Karpas-422 (cell line): ENCODE measurements around the gene DAW1. TPM values are rescaled to one million over a fixed set of nuclear protein-coding genes. Genes with fewer than 3 reads are reported as not detected.
"Not testable (repeated sequence)": the region's sequence is repeated elsewhere in the genome, so short reads cannot be mapped to it uniquely, and the experiment has no call there.

Source experiments
- DNase-seq: peaks from one replicate; pipeline ENCODE4 v3.0.0-alpha.2; 2015
- H2AFZ ChIP-seq: fragments of 200-600 bp; sonication (generic); 2 replicates; pipeline ENCODE4 v1.6.1; 2014; ENCODE audit warnings: antibody characterized with exemption, low read length, mixed read lengths
- H3K27ac ChIP-seq: fragments of 200-600 bp; sonication (generic); 2 replicates; pipeline ENCODE4 v1.5.1; 2014; ENCODE audit warnings: mild to moderate bottlenecking, low read length, moderate library complexity
- H3K27me3 ChIP-seq: fragments of 200-600 bp; sonication (generic); 2 replicates; pipeline ENCODE4 v1.6.1; 2014; ENCODE audit warnings: low read length, mixed read lengths
- H3K36me3 ChIP-seq: fragments of 200-600 bp; sonication (generic); 2 replicates; pipeline ENCODE4 v1.6.1; 2014; ENCODE audit warnings: low read length, mixed read lengths; ENCODE audit not compliant: insufficient read depth
- H3K4me1 ChIP-seq: fragments of 200-600 bp; sonication (generic); 2 replicates; pipeline ENCODE4 v1.6.1; 2014; ENCODE audit warnings: mild to moderate bottlenecking, low read length, mixed read lengths
- H3K4me2 ChIP-seq: fragments of 200-600 bp; sonication (generic); 2 replicates; pipeline ENCODE4 v1.6.1; 2014; ENCODE audit warnings: low read length, low read depth, mild to moderate bottlenecking; ENCODE audit not compliant: poor library complexity, severe bottlenecking
- H3K4me3 ChIP-seq: fragments of 200-600 bp; sonication (generic); 2 replicates; pipeline ENCODE4 v1.5.1; 2014; ENCODE audit warnings: mild to moderate bottlenecking, antibody characterized with exemption, low read length, mixed read lengths
- H3K79me2 ChIP-seq: fragments of 200-600 bp; sonication (generic); 2 replicates; pipeline ENCODE4 v1.6.1; 2014; ENCODE audit warnings: mild to moderate bottlenecking, low read length, mixed read lengths
- H3K9ac ChIP-seq: fragments of 200-600 bp; sonication (generic); 2 replicates; pipeline ENCODE4 v1.6.0; 2014; ENCODE audit warnings: low read length
- H3K9me2 ChIP-seq: fragments of 200-600 bp; sonication (generic), shearing (Covaris generic); replicated peaks from 2 replicates; pipeline ENCODE4 v1.6.0; 2014; ENCODE audit warnings: mild to moderate bottlenecking, low read length, moderate library complexity; ENCODE audit not compliant: insufficient read depth
- H3K9me3 ChIP-seq: fragments of 300-700, 200-600 bp; sonication (generic); 2 replicates; pipeline ENCODE4 v1.6.1; 2014; ENCODE audit warnings: low read length, mixed read lengths
- H4K20me1 ChIP-seq: fragments of 200-600 bp; sonication (generic); 2 replicates; pipeline ENCODE4 v1.6.1; 2014; ENCODE audit warnings: mild to moderate bottlenecking, antibody characterized with exemption, low read length, low read depth; ENCODE audit not compliant: insufficient read depth
- total RNA-seq: library from RNA; depleted of rRNA; stranded (reverse); fragments of >200 nt; shearing (Covaris generic); gene quantifications from 2 replicates; pipeline ENCODE4 v1.2.3, GENCODE V29; 2014; ENCODE audit warnings: low replicate concordance

The DAW1 gene
- total RNA-seq, 1 experiment from 2014 or later: not detected

- Histone ChIP-seq H3K4me1 (no peaks in the 10 kb centered on the region), H3K9me3 (no peaks in the 10 kb centered on the region), H3K79me2 (no peaks in the 10 kb centered on the region), H3K27ac (no peak overlapping the region), H3K4me2 (no peak overlapping the region), H3K9me2 (no peaks in the 10 kb centered on the region), H4K20me1 (no peaks in the 10 kb centered on the region), H3K27me3 (no peaks in the 10 kb centered on the region), H3K4me3 (no peak overlapping the region), H3K36me3 (no peaks in the 10 kb centered on the region), H2AFZ (no peak overlapping the region), H3K9ac (no peak overlapping the region)
- DNase-seq: peak; percentile 41
Observed at GRCh38 chr2:227829337-227829736, 42.1 kb upstream of the DAW1 start.

- Histone ChIP-seq H3K27me3 (no peaks in the 10 kb centered on the region), H2AFZ (no peak overlapping the region), H3K36me3 (no peaks in the 10 kb centered on the region), H3K79me2 (no peaks in the 10 kb centered on the region), H3K9ac (no peak overlapping the region), H4K20me1 (no peaks in the 10 kb centered on the region), H3K4me3 (no peak overlapping the region), H3K4me2 (no peak overlapping the region), H3K4me1 (no peaks in the 10 kb centered on the region), H3K9me2 (no peaks in the 10 kb centered on the region), H3K27ac (no peak overlapping the region), H3K9me3 (no peaks in the 10 kb centered on the region)
- DNase-seq: no peak
Observed at GRCh38 chr2:227834423-227834822, 37.0 kb upstream of the DAW1 start.

GRCh38 chr2:227834916-227835650 lies 36.3 kb upstream of the DAW1 start:
- H3K36me3 ChIP-seq: no peaks in the 10 kb centered on the region
- no peaks in the 10 kb centered on the region for H3K9me2 ChIP-seq
- no peak overlapping the region for H3K9ac ChIP-seq
- H3K9me3 ChIP-seq: no peaks in the 10 kb centered on the region
- no peak overlapping the region for H3K27ac ChIP-seq
- H4K20me1 ChIP-seq: no peaks in the 10 kb centered on the region
- no peak overlapping the region for H3K4me2 ChIP-seq
- no peak for DNase-seq
- H3K4me1 ChIP-seq: no peaks in the 10 kb centered on the region
- no peak overlapping the region for H3K4me3 ChIP-seq
- H3K79me2 ChIP-seq: no peaks in the 10 kb centered on the region
- H2AFZ ChIP-seq: no peak overlapping the region
- H3K27me3 ChIP-seq: no peaks in the 10 kb centered on the region

GRCh38 chr2:227839339-227840129 lies 31.9 kb upstream of the DAW1 start:
- H2AFZ ChIP-seq, DNase-seq, H3K4me2 ChIP-seq, H3K27ac ChIP-seq, H3K79me2 ChIP-seq, H4K20me1 ChIP-seq, H3K4me1 ChIP-seq, H3K36me3 ChIP-seq, H3K9me2 ChIP-seq, H3K27me3 ChIP-seq, H3K4me3 ChIP-seq, H3K9me3 ChIP-seq, H3K9ac ChIP-seq: not testable (repeated sequence)

GRCh38 chr2:227846831-227847230 lies 24.6 kb upstream of the DAW1 start:
- Histone ChIP-seq H3K4me1 (no peaks in the 10 kb centered on the region), H3K27me3 (no peaks in the 10 kb centered on the region), H4K20me1 (no peaks in the 10 kb centered on the region), H3K9me2 (no peaks in the 10 kb centered on the region), H3K4me2 (no peak overlapping the region), H3K4me3 (no peak overlapping the region), H3K27ac (no peak overlapping the region), H2AFZ (no peak overlapping the region), H3K36me3 (no peaks in the 10 kb centered on the region), H3K79me2 (no peaks in the 10 kb centered on the region), H3K9me3 (no peaks in the 10 kb centered on the region), H3K9ac (no peak overlapping the region)
- DNase-seq: no peak

GRCh38 chr2:227848146-227848545 lies 23.3 kb upstream of the DAW1 start:
- Histone ChIP-seq H3K27me3 (no peaks in the 10 kb centered on the region), H3K27ac (no peak overlapping the region), H3K9ac (no peak overlapping the region), H4K20me1 (no peaks in the 10 kb centered on the region), H3K4me1 (no peaks in the 10 kb centered on the region), H3K9me2 (no peaks in the 10 kb centered on the region), H3K36me3 (no peaks in the 10 kb centered on the region), H3K9me3 (no peaks in the 10 kb centered on the region), H3K4me3 (no peak overlapping the region), H2AFZ (no peak overlapping the region), H3K4me2 (no peak overlapping the region), H3K79me2 (no peaks in the 10 kb centered on the region)
- DNase-seq: no peak

GRCh38 chr2:227848586-227848985 lies 22.8 kb upstream of the DAW1 start:
- Histone ChIP-seq H3K4me1 (no peaks in the 10 kb centered on the region), H3K4me3 (no peak overlapping the region), H3K4me2 (no peak overlapping the region), H3K9me3 (no peaks in the 10 kb centered on the region), H2AFZ (no peak overlapping the region), H4K20me1 (no peaks in the 10 kb centered on the region), H3K27ac (no peak overlapping the region), H3K36me3 (no peaks in the 10 kb centered on the region), H3K9ac (no peak overlapping the region), H3K9me2 (no peaks in the 10 kb centered on the region), H3K27me3 (no peaks in the 10 kb centered on the region), H3K79me2 (no peaks in the 10 kb centered on the region)
- DNase-seq: no peak

GRCh38 chr2:227849906-227850305 lies 21.5 kb upstream of the DAW1 start:
- H3K27ac ChIP-seq: no peak overlapping the region
- DNase-seq: no peak

More at GRCh38 chr2:227849906-227850305, 21.5 kb upstream of the DAW1 start:
- Histone ChIP-seq H2AFZ (no peak overlapping the region), H3K79me2 (no peaks in the 10 kb centered on the region), H3K9ac (no peak overlapping the region), H4K20me1 (no peaks in the 10 kb centered on the region), H3K4me1 (no peaks in the 10 kb centered on the region), H3K9me2 (no peaks in the 10 kb centered on the region), H3K36me3 (no peaks in the 10 kb centered on the region), H3K27me3 (no peaks in the 10 kb centered on the region), H3K4me2 (no peak overlapping the region), H3K4me3 (no peak overlapping the region), H3K9me3 (no peaks in the 10 kb centered on the region)
